ENCODE results near the gene SLC41A3.

The SLC41A3 gene

GRCh38 chr3:126113733-126114442 is 30.0 kb upstream of the SLC41A3 start:
- no peak for FAIRE-seq
- peak; percentile 51 for DNase-seq (ENCODE audit: insufficient read length, low spot score)

GRCh38 chr3:126113238-126113555 is 29.3 kb upstream of the SLC41A3 start:
- FAIRE-seq (no peak), DNase-seq (ENCODE audit: insufficient read length, low spot score) (no peak)
- no peak for TF ChIP-seq POLR2AphosphoS5 (IDR thresholded peaks at IDR 0.05; ENCODE audit: low read depth, low read length)
- TF ChIP-seq POLR2A (IDR thresholded peaks at IDR 0.05; ENCODE audit: low read depth, low read length) = no peak
- no peak for TF ChIP-seq POU2F2 (IDR thresholded peaks at IDR 0.05; ENCODE audit: low read depth, low read length)
- no peak for TF ChIP-seq PAX5 (IDR thresholded peaks at IDR 0.05; ENCODE audit: insufficient read depth, low read length, severe bottlenecking)

More at GRCh38 chr3:126113733-126114442, 30.0 kb upstream of the SLC41A3 start:
- TF ChIP-seq POLR2AphosphoS5 (IDR thresholded peaks at IDR 0.05; ENCODE audit: low read depth, low read length) = no peak
- no peak for TF ChIP-seq TAF1 (IDR thresholded peaks at IDR 0.05; ENCODE audit: low read depth, low read length)
- TF ChIP-seq PAX5 (IDR thresholded peaks at IDR 0.05; ENCODE audit: insufficient read depth, low read length, severe bottlenecking) = no peak

- DNase-seq (ENCODE audit: insufficient read length, low spot score) (no peak), FAIRE-seq (no peak)
- TF ChIP-seq TAF1 (IDR thresholded peaks at IDR 0.05; ENCODE audit: low read depth, low read length) (no peak), PAX5 (IDR thresholded peaks at IDR 0.05; ENCODE audit: insufficient read depth, low read length, severe bottlenecking) (no peak), POLR2AphosphoS5 (IDR thresholded peaks at IDR 0.05; ENCODE audit: low read depth, low read length) (no peak), POU2F2 (IDR thresholded peaks at IDR 0.05; ENCODE audit: low read depth, low read length) (no peak), POLR2A (IDR thresholded peaks at IDR 0.05; ENCODE audit: low read depth, low read length) (no peak), SPI1 (IDR thresholded peaks at IDR 0.05; ENCODE audit: low read depth, low read length) (no peak)
Observed at GRCh38 chr3:126112531-126113237, 28.8 kb upstream of the SLC41A3 start.

GRCh38 chr3:126111566-126112475 is 27.9 kb upstream of the SLC41A3 start:
- FAIRE-seq (no peak), DNase-seq (ENCODE audit: insufficient read length, low spot score) (no peak)
- TF ChIP-seq POLR2AphosphoS5 (IDR thresholded peaks at IDR 0.05; ENCODE audit: low read depth, low read length) (no peak), SPI1 (IDR thresholded peaks at IDR 0.05; ENCODE audit: low read depth, low read length) (no peak), PAX5 (IDR thresholded peaks at IDR 0.05; ENCODE audit: insufficient read depth, low read length, severe bottlenecking) (no peak), POLR2A (IDR thresholded peaks at IDR 0.05; ENCODE audit: low read depth, low read length) (no peak), TAF1 (IDR thresholded peaks at IDR 0.05; ENCODE audit: low read depth, low read length) (no peak), POU2F2 (IDR thresholded peaks at IDR 0.05; ENCODE audit: low read depth, low read length) (no peak)

DNA sequence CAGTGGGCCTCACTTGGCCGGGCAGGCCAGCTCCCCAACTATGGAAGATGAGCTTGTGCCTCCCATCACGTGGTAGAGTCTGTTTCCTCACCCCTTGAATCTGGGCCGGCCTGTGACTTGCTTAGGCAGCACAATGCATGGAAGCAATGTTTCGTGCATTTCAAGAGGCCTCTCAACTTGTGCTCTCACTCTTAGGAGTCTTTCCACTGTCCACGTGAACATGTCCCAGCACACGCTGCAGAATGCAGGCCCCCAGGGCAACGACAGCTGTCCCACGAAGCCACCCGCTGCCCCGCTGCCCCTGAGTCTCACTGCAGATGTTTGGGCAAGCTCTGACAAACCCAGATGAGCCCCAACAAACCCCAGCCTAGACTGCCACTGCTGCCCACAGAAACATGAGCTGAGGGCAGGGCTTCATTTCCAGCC is 27.2 kb upstream of the SLC41A3 start:
- FAIRE-seq (no peak), DNase-seq (ENCODE audit: insufficient read length, low spot score) (no peak)
- TF ChIP-seq TAF1 (IDR thresholded peaks at IDR 0.05; ENCODE audit: low read depth, low read length) = no peak
- no peak for TF ChIP-seq POLR2AphosphoS5 (IDR thresholded peaks at IDR 0.05; ENCODE audit: low read depth, low read length)
- TF ChIP-seq POU2F2 (IDR thresholded peaks at IDR 0.05; ENCODE audit: low read depth, low read length) = no peak
- no peak for TF ChIP-seq SPI1 (IDR thresholded peaks at IDR 0.05; ENCODE audit: low read depth, low read length)
- no peak for TF ChIP-seq POLR2A (IDR thresholded peaks at IDR 0.05; ENCODE audit: low read depth, low read length)
- no peak for TF ChIP-seq PAX5 (IDR thresholded peaks at IDR 0.05; ENCODE audit: insufficient read depth, low read length, severe bottlenecking)

DNA sequence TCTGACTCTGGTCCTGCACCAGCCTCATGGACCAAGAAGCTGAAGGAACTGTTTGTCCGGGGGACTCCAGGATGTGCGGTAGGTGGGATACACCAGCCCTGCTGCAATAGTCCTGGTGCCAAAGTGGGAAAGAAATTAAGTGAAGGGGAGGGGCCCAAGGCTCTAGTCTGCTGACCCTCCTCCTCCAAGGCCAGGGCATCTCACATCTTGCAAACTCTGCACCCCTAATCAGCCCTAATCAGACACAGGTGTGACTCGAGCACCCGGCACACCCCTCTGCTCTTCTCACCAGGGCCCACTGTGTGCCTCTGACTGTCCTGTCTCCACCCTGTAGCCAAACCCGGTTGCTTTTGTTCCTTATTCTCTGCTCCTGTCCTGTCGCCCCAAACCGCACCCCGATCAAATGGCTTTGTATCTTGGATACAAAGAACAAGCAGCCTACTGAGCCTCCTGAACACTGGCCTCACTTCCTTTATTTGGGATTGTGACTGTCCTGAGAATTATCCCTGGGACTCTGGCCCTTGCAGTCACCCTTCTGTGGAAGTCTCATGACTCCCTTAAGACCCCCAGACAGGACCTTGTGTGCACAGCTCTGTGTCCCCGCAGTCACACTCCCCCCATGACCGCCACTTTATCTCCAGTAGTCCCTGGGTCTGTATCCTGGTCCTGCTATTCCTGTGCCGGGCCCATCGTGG is 26.7 kb upstream of the SLC41A3 start:
- DNase-seq (ENCODE audit: insufficient read length, low spot score) = no peak
- no peak for FAIRE-seq
- no peak for TF ChIP-seq POLR2A (IDR thresholded peaks at IDR 0.05; ENCODE audit: low read depth, low read length)

- TF ChIP-seq PAX5 (IDR thresholded peaks at IDR 0.05; ENCODE audit: insufficient read depth, low read length, severe bottlenecking) (no peak), POLR2A (IDR thresholded peaks at IDR 0.05; ENCODE audit: low read depth, low read length) (no peak), SPI1 (IDR thresholded peaks at IDR 0.05; ENCODE audit: low read depth, low read length) (no peak), POU2F2 (IDR thresholded peaks at IDR 0.05; ENCODE audit: low read depth, low read length) (no peak), TAF1 (IDR thresholded peaks at IDR 0.05; ENCODE audit: low read depth, low read length) (no peak), POLR2AphosphoS5 (IDR thresholded peaks at IDR 0.05; ENCODE audit: low read depth, low read length) (no peak)
- DNase-seq (ENCODE audit: insufficient read length, low spot score) = no peak
Observed at GRCh38 chr3:126109880-126110235, 25.9 kb upstream of the SLC41A3 start.

DNA sequence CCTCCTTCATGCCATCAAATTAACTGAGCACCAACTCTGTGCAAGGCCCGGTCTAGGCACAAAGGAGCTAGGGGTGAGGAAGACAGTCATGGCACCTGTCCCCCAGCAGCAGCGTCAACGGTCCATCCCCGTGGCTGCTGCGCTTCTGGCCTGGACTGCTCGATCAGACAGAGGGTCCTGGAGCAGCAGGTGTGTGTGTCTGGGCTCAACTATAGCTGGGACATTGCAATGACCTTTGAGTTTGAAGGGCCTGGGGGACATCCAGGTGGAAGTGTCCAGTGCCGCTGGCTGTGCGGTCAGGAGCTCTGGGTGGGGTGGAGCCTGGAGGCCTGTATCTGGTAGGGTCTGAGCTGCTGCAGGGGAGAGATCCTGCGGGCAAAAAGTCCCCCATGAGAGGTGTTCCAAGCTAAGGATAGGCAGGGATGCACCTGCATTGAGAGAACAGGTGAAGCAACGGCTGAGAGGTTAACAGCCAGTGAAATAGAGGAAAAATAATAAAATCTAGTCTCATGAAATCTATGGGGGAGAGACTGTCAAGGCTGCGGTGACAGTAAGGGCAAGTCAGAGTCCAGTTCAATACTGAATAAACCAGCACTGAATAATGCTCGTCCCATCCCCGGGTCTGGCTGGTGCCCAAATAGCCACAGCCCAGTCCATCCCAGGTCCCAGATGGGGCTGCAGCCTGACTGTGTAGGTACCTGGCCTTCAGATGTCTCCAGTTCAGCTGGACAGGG is 25.4 kb upstream of the SLC41A3 start:
- FAIRE-seq = no peak
- no peak for TF ChIP-seq POU2F2 (IDR thresholded peaks at IDR 0.05; ENCODE audit: low read depth, low read length)
- TF ChIP-seq PAX5 (IDR thresholded peaks at IDR 0.05; ENCODE audit: insufficient read depth, low read length, severe bottlenecking) = no peak
- no peak for TF ChIP-seq POLR2AphosphoS5 (IDR thresholded peaks at IDR 0.05; ENCODE audit: low read depth, low read length)
- TF ChIP-seq POLR2A (IDR thresholded peaks at IDR 0.05; ENCODE audit: low read depth, low read length) = no peak
- no peak for TF ChIP-seq SPI1 (IDR thresholded peaks at IDR 0.05; ENCODE audit: low read depth, low read length)
- TF ChIP-seq TAF1 (IDR thresholded peaks at IDR 0.05; ENCODE audit: low read depth, low read length) = no peak
- DNase-seq (ENCODE audit: insufficient read length, low spot score) = no peak

More at GRCh38 chr3:126109880-126110235, 25.9 kb upstream of the SLC41A3 start:
- FAIRE-seq = no peak
